GM10248 (cell line): ENCODE measurements around the gene POLR2F.

ENCODE experiments used
- CTCF ChIA-PET: fragments of 300-600 bp; sonication (Branson Sonifier 250); formaldehyde crosslinking; extraction: SDS; loops from one replicate; lab custom pipeline; 2021; ENCODE audit warnings: antibody characterized with exemption; lab: Yijun Ruan, JAX
- POLR2A ChIA-PET: fragments of 350-650 bp; sonication (Branson Sonifier 250); formaldehyde crosslinking; extraction: SDS; loops from one replicate; lab custom pipeline; 2020; ENCODE audit warnings: antibody characterized with exemption; lab: Yijun Ruan, JAX
- DNase-seq: peaks from one replicate; pipeline ENCODE4 v3.0.0; 2012; ENCODE audit errors: extremely low spot score
- TF ChIP-seq, protein P1 (sequence below): IDR thresholded peaks from 2 replicates; pipeline ENCODE4 v1.5.1; 2012; ENCODE audit warnings: mild to moderate bottlenecking, low read depth; ENCODE audit errors: extremely low read depth, missing control alignments, control extremely low read depth

Gene POLR2F

DNA sequence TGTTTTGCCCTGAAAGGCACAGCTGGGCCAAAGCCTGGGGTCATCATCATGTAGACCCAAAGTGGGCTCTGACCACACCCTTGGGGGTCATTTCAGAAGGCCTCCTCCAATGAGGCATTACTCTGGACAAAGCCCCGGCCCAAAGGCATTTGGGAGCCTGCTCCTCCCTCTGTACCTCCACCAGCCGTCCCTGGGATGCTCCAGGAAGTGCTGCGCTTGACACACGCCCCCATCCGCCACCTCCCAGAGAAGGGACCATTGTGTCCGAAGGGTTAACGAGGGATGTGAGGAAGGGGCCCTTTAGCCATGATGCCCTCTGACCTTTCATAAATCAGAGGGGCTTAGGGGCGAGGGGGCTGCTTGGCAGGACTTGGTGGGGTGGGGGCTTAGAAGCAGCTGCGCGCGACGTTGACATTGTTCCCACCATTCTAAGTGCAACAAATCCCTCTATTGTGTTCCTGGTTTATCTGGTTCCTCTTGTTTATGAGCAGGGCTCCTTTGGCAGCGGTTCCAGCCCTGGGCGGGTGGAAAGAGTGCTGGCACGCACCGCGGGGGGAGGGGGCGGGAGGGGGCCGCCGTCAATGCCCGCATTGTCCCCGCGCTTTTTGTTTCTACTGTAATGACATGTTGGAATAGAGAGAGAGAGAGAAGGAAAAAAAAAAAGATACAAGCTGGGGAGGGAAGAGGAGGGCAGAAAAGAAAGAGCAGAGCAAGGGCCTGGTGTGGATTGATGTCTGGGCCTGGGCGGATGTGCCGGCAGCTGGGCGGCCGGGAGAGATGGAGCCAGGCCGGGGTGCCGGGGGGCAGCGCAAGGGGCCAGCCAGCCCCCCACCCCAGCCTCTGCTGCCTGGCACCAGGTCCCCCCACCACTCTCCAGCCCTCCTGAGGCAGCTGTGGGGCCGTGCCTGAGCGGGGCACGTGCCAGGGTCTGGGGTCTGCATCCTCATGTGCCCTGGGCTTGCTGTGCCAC, 63.0 kb downstream of the POLR2F start:
- ChIA-PET POLR2A (no interaction called here), CTCF (no interaction called here)
- no peak for DNase-seq
- TF ChIP-seq, protein P1, sequence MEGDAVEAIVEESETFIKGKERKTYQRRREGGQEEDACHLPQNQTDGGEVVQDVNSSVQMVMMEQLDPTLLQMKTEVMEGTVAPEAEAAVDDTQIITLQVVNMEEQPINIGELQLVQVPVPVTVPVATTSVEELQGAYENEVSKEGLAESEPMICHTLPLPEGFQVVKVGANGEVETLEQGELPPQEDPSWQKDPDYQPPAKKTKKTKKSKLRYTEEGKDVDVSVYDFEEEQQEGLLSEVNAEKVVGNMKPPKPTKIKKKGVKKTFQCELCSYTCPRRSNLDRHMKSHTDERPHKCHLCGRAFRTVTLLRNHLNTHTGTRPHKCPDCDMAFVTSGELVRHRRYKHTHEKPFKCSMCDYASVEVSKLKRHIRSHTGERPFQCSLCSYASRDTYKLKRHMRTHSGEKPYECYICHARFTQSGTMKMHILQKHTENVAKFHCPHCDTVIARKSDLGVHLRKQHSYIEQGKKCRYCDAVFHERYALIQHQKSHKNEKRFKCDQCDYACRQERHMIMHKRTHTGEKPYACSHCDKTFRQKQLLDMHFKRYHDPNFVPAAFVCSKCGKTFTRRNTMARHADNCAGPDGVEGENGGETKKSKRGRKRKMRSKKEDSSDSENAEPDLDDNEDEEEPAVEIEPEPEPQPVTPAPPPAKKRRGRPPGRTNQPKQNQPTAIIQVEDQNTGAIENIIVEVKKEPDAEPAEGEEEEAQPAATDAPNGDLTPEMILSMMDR = no peak

DNA sequence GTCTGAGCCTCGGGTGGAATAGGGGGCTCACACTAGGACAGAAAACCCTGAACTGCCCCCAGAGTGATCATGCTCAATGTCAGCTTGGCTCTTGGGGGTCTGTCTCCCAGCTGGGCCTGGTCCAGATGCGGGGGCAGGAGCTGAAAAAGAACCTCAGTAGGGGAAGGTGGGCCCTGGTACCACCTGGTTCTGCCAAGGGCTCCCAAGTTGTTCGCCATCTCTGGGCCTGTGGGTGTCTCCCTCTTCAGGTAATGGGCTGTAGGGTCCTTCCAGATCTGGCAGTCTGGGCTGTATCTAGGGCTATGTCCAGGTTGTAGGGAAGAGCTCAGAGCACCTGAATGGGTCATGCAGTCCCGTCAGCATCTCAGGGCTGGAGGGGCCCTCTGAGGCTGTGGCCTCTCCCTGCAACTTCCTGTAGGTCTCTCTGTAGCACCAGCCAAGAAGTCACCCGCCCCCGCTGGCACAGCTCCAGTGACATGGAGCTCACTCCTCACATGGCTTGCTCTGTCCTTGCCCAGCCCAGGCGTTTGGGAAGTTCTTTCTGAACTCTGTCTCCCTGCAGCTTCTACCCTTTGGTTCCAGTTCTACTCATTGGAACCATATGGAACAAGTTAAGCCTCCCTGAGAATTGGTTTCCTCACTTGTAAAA, 63.9 kb downstream of the POLR2F start:
- CTCF ChIA-PET = no interaction called here
- DNase-seq = no peak
- TF ChIP-seq, protein P1 = no peak
- POLR2A ChIA-PET = no interaction called here

DNA sequence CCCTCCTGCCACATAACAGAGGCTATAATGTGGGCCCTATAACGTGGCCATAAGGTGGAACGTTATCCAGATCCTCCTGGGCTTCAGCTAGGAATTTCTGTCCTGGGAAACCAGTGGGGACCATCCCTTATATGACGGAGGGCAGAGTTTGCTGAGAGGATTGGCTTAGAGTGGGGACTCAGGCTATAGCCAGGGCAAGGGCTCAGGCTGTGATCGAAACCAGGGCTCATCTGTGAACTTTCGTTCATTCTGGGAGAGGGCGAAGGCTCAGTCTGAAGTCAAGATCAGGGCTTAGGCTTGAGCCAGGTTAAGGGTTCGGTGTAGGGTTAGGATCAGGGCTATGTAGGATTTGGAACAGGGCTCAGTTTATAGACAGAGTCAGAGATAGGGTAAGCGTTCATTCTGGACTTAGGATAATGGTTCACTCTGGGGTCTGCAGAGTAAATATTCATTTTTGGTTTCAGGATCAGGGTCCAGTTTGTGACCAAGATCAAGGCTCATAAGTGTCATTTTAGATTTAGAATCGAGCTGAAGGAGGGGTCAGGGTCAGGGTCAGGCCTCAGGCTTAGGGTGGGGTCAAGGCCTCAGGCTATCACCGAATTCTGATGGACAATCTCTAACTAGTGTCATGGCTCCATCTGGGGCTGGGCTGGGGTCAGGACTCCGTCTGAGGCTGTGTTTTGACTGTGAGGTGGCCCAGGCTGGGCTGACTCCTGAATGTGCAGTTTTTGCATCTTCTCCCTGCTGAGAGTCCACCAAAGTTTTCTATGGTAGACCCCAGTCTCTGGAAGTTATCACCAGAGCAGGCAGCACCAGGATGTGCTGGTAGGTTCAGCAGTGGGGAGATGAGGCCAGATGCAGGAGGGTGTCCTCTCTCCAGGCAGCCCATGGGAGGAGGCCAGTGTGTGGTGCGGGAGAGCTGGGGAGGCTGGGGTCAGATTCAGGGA, 64.7 kb downstream of the POLR2F start:
- POLR2A ChIA-PET = no interaction called here
- DNase-seq = no peak
- CTCF ChIA-PET = no interaction called here
- TF ChIP-seq, protein P1 = no peak
